Measurements from ENCODE around the gene POLRMT. TPM values are rescaled to one million over a fixed set of nuclear protein-coding genes. Genes with fewer than 3 reads are reported as not detected.
"Not testable (repeated sequence)": the region's sequence is repeated elsewhere in the genome, so short reads cannot be mapped to it uniquely, and the experiment has no call there.

POLRMT gene
- polyA plus RNA-seq, 1 donor (not counting 4 experiments of a cell fraction or from before 2014, with no cell fraction given), result 33.3 TPM

DNA sequence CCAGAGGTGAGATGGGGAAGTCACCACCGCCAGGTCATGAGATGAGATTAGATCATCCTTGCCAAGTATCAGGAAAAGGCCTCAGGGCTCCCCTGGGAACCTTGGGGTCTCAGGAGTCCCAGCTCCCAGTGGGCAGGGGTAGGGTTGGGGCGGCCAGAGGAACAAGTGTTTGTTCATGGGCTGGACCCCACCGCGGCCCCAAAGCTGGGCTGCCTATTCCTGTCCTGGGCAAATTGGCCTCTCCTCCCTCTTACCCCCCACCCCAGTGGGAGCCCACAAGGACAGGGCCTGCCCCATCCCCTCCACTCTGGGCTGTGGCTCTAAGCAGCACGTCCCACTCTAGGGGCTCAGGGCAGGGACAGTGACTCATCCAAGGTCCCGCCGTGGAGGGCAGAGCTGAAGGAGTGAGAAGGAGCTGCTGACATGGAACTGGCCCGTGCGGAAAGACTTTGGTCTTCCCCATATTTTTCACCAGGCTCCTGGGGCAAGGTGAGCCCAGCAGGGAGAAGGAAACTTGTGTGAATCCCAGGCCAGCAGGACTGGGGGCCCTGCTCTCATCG is 47.7 kb downstream of the POLRMT start:
- Histone ChIP-seq H3K4me2 (ENCODE audit: control insufficient read depth, extremely low read depth, insufficient read depth, low read depth, low read length) (no peak overlapping the region), H3K9me1 (ENCODE audit: control insufficient read depth, extremely low read depth, insufficient read depth, low read length) (no peaks in the 10 kb centered on the region), H3K36me3 (ENCODE audit: control insufficient read depth in 2 of 2, extremely low read depth in 1 of 2, insufficient read depth in 2 of 2, low read length in 2 of 2) (peaks cover 5 to 23% of the 10 kb centered on the region in 2 experiments), H2AFZ (ENCODE audit: control insufficient read depth, low read length) (no peak overlapping the region), H4K20me1 (ENCODE audit: control insufficient read depth, extremely low read depth, insufficient read depth, low read length) (peaks cover 21% of the 10 kb centered on the region), H3K4me1 (ENCODE audit: control insufficient read depth, extremely low read depth, insufficient read depth, low read length) (peaks cover 8% of the 10 kb centered on the region), H3K27ac (ENCODE audit: control insufficient read depth, insufficient read depth, low read length) (no peak overlapping the region), H3K9ac (ENCODE audit: control insufficient read depth, extremely low read depth, insufficient read depth, low read length) (no peak overlapping the region), H3K27me3 (ENCODE audit: control insufficient read depth, extremely low read depth, insufficient read depth, low read length) (peaks cover 16% of the 10 kb centered on the region), H3K4me3 (ENCODE audit: control insufficient read depth in 2 of 3, extremely low read depth in 1 of 3, insufficient read depth in 2 of 3, low read depth in 1 of 3, low read length in 3 of 3) (no peak overlapping the region), H3K9me3 (ENCODE audit: control insufficient read depth, low read depth, low read length) (no peaks in the 10 kb centered on the region), H3K79me2 (ENCODE audit: control insufficient read depth, insufficient read depth, low read length) (peaks cover 9% of the 10 kb centered on the region)
- DNase-seq (ENCODE audit: low read depth, low spot score) (no peak), FAIRE-seq (no peak)
- dilution Hi-C loops (cut with MboI; ENCODE audit: extremely low pct_ligation_motif_present, low sequenced_read_pairs), result no loop called here
- TF ChIP-seq, protein P1, sequence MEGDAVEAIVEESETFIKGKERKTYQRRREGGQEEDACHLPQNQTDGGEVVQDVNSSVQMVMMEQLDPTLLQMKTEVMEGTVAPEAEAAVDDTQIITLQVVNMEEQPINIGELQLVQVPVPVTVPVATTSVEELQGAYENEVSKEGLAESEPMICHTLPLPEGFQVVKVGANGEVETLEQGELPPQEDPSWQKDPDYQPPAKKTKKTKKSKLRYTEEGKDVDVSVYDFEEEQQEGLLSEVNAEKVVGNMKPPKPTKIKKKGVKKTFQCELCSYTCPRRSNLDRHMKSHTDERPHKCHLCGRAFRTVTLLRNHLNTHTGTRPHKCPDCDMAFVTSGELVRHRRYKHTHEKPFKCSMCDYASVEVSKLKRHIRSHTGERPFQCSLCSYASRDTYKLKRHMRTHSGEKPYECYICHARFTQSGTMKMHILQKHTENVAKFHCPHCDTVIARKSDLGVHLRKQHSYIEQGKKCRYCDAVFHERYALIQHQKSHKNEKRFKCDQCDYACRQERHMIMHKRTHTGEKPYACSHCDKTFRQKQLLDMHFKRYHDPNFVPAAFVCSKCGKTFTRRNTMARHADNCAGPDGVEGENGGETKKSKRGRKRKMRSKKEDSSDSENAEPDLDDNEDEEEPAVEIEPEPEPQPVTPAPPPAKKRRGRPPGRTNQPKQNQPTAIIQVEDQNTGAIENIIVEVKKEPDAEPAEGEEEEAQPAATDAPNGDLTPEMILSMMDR (optimal IDR thresholded peaks at IDR 0.05 in 1 of 3, IDR thresholded peaks at IDR 0.05 in 1 of 3, conservative IDR thresholded peaks at IDR 0.05 in 1 of 3; ENCODE audit: extremely low read depth in 1 of 3, insufficient read depth in 2 of 3, low read length in 3 of 3), result no peak
- no peak for TF ChIP-seq EZH2 (IDR thresholded peaks at IDR 0.05; ENCODE audit: low read length)

DNA sequence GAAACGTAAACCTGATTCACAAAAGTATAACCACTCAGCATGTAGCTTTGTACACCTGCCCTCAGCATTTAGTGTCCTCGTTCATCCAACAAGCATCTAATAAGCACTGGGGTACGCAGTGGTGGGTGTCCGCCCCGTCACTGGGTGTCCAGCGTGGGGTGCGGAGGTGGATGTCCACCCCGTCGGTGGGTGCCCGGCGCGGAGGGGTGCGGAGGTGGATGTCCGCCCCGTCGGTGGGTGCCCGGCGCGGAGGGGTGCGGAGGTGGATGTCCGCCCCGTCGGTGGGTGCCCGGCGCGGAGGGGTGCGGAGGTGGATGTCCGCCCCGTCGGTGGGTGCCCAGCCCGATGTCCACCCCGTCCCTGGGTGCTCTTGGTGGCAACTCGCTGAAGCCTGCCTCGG is 48.2 kb downstream of the POLRMT start:
- Histone ChIP-seq H3K27me3 (ENCODE audit: control insufficient read depth, extremely low read depth, insufficient read depth, low read length) (peaks cover 12% of the 10 kb centered on the region), H3K79me2 (ENCODE audit: control insufficient read depth, insufficient read depth, low read length) (peaks cover 14% of the 10 kb centered on the region), H3K36me3 (ENCODE audit: control insufficient read depth in 2 of 2, extremely low read depth in 1 of 2, insufficient read depth in 2 of 2, low read length in 2 of 2) (peaks cover 10 to 24% of the 10 kb centered on the region in 2 experiments), H4K20me1 (ENCODE audit: control insufficient read depth, extremely low read depth, insufficient read depth, low read length) (peaks cover 24% of the 10 kb centered on the region)
- H2AFZ ChIP-seq (ENCODE audit: control insufficient read depth, low read length); FAIRE-seq; H3K4me2 ChIP-seq (ENCODE audit: control insufficient read depth, extremely low read depth, insufficient read depth, low read depth, low read length); H3K27ac ChIP-seq (ENCODE audit: control insufficient read depth, insufficient read depth, low read length); dilution Hi-C loops (cut with MboI; ENCODE audit: extremely low pct_ligation_motif_present, low sequenced_read_pairs); DNase-seq (ENCODE audit: low read depth, low spot score); H3K9me3 ChIP-seq (ENCODE audit: control insufficient read depth, low read depth, low read length); H3K9ac ChIP-seq (ENCODE audit: control insufficient read depth, extremely low read depth, insufficient read depth, low read length); H3K4me3 ChIP-seq (ENCODE audit: control insufficient read depth in 2 of 3, extremely low read depth in 1 of 3, insufficient read depth in 2 of 3, low read depth in 1 of 3, low read length in 3 of 3); H3K9me1 ChIP-seq (ENCODE audit: control insufficient read depth, extremely low read depth, insufficient read depth, low read length); H3K4me1 ChIP-seq (ENCODE audit: control insufficient read depth, extremely low read depth, insufficient read depth, low read length): not testable (repeated sequence)
